H9 (cell line): ENCODE results near the gene GRAMD1B. TPM values are rescaled to one million over a fixed set of nuclear protein-coding genes. Genes with fewer than 3 reads are reported as not detected.

Source experiments
- DNase-seq: peaks from one replicate; pipeline ENCODE4 v3.0.0-alpha.2; 2017
- H2AFZ ChIP-seq: one replicate; pipeline ENCODE4 v1.6.1; 2013; ENCODE audit warnings: mild to moderate bottlenecking, low read length, control low read depth, moderate library complexity
- H2AK5ac ChIP-seq: 2 replicates; pipeline ENCODE4 v1.6.1; 2013; ENCODE audit warnings: low read length, control low read depth, mixed read lengths; ENCODE audit not compliant: insufficient read length
- H2BK120ac ChIP-seq: one replicate; pipeline ENCODE4 v1.6.1; 2013; ENCODE audit warnings: low read depth, mild to moderate bottlenecking, low read length, control low read depth, inconsistent platforms; ENCODE audit not compliant: poor library complexity, severe bottlenecking
- H2BK12ac ChIP-seq: 2 replicates; pipeline ENCODE4 v1.6.1; 2013; ENCODE audit warnings: low read length, control low read depth, mixed read lengths, low read depth; ENCODE audit not compliant: insufficient read length
- H2BK15ac ChIP-seq: 2 replicates; pipeline ENCODE4 v1.6.1; 2013; ENCODE audit warnings: low read depth, low read length, control low read depth
- H2BK20ac ChIP-seq: one replicate; pipeline ENCODE4 v1.6.1; 2013; ENCODE audit warnings: low read depth, mild to moderate bottlenecking, low read length, control low read depth, inconsistent platforms; ENCODE audit not compliant: poor library complexity, severe bottlenecking
- H2BK5ac ChIP-seq: 2 replicates; pipeline ENCODE4 v1.6.1; 2013; ENCODE audit warnings: low read length, control low read depth, mixed read lengths; ENCODE audit not compliant: insufficient read length
- H3K14ac ChIP-seq: 2 replicates; pipeline ENCODE4 v1.6.1; 2013; ENCODE audit warnings: low read length, control low read depth; ENCODE audit not compliant: insufficient read depth
- H3K18ac ChIP-seq: 2 replicates; pipeline ENCODE4 v1.6.1; 2013; ENCODE audit warnings: low read depth, mild to moderate bottlenecking, mixed read lengths, low read length, control low read depth; ENCODE audit not compliant: insufficient read length
- H3K23ac ChIP-seq: 2 replicates; pipeline ENCODE4 v1.6.1; 2013; ENCODE audit warnings: low read length, control low read depth, mixed read lengths, low read depth; ENCODE audit not compliant: insufficient read length
- H3K23me2 ChIP-seq: 2 replicates; pipeline ENCODE4 v1.6.1; 2013; ENCODE audit warnings: low read depth, mild to moderate bottlenecking, mixed read lengths, low read length, control low read depth; ENCODE audit not compliant: insufficient read length, poor library complexity, severe bottlenecking
- H3K27ac ChIP-seq: 2 replicates; pipeline ENCODE4 v1.5.1; 2013; ENCODE audit warnings: low read length, control low read depth, mixed read lengths, low read depth; ENCODE audit not compliant: insufficient read length
- H3K27me3 ChIP-seq: 2 replicates; pipeline ENCODE4 v1.6.1; 2013; ENCODE audit warnings: low read length, control low read depth, inconsistent platforms; ENCODE audit not compliant: insufficient read depth
- H3K4ac ChIP-seq: 2 replicates; pipeline ENCODE4 v1.6.1; 2013; ENCODE audit warnings: low read depth, mild to moderate bottlenecking, control low read depth, inconsistent platforms, low read length, moderate library complexity
- H3K4me1 ChIP-seq: 2 replicates; pipeline ENCODE4 v1.6.1; 2013; ENCODE audit warnings: low read length, control low read depth, inconsistent platforms; ENCODE audit not compliant: insufficient read depth
- H3K4me2 ChIP-seq: 2 replicates; pipeline ENCODE4 v1.6.1; 2013; ENCODE audit warnings: low read length, control low read depth, mixed read lengths; ENCODE audit not compliant: insufficient read length, insufficient read depth
- H3K56ac ChIP-seq: 2 replicates; pipeline ENCODE4 v1.6.1; 2013; ENCODE audit warnings: low read depth, mild to moderate bottlenecking, mixed read lengths, low read length, control low read depth; ENCODE audit not compliant: insufficient read length
- H3K79me1 ChIP-seq: 2 replicates; pipeline ENCODE4 v1.6.1; 2013; ENCODE audit warnings: low read depth, mild to moderate bottlenecking, moderate library complexity, low read length, control low read depth, inconsistent platforms; ENCODE audit not compliant: insufficient read depth, poor library complexity, severe bottlenecking
- H3K79me2 ChIP-seq: 2 replicates; pipeline ENCODE4 v1.6.1; 2013; ENCODE audit warnings: low read length, control low read depth, inconsistent platforms; ENCODE audit not compliant: insufficient read depth
- H3K9ac ChIP-seq: 2 replicates; pipeline ENCODE4 v1.6.1; 2013; ENCODE audit warnings: low read length, control low read depth, mixed read lengths; ENCODE audit not compliant: insufficient read length; ENCODE audit errors: extremely low read depth
- H3K9me3 ChIP-seq: one replicate; pipeline ENCODE4 v1.6.1; 2013; ENCODE audit warnings: low read depth, low read length, inconsistent platforms; ENCODE audit not compliant: control insufficient read depth
- H3T11ph ChIP-seq: one replicate; pipeline ENCODE4 v1.6.1; 2013; ENCODE audit warnings: mild to moderate bottlenecking, low read length, control low read depth, inconsistent platforms
- H4K20me1 ChIP-seq: one replicate; pipeline ENCODE4 v1.6.1; 2013; ENCODE audit not compliant: control insufficient read depth, insufficient read length, insufficient read depth
- H4K5ac ChIP-seq: 2 replicates; pipeline ENCODE4 v1.6.1; 2013; ENCODE audit warnings: low read depth, mild to moderate bottlenecking, mixed read lengths, low read length, control low read depth; ENCODE audit not compliant: insufficient read length
- H4K8ac ChIP-seq: replicated peaks from 2 replicates; pipeline ENCODE4 v1.6.1; 2013; ENCODE audit warnings: low read length, control low read depth, mixed read lengths, low read depth; ENCODE audit not compliant: insufficient read length
- H4K91ac ChIP-seq: 2 replicates; pipeline ENCODE4 v1.6.1; 2013; ENCODE audit warnings: low read depth, mild to moderate bottlenecking, moderate library complexity, mixed read lengths, low read length, control low read depth; ENCODE audit not compliant: insufficient read length
- H3K27ac Mint-ChIP-seq, 3 experiments: 2 replicates in 2 of 3; 3 replicates in 1 of 3; pipeline ENCODE4 v1.8.0; 2020 to 2021; ENCODE audit warnings: mixed read lengths in 3 of 3, mild to moderate bottlenecking in 1 of 3, moderate library complexity in 1 of 3
- H3K27me3 Mint-ChIP-seq: 2 replicates; pipeline ENCODE4 v1.8.0; 2021; ENCODE audit warnings: low read depth, mild to moderate bottlenecking, moderate library complexity, mixed read lengths
- H3K36me3 Mint-ChIP-seq, 3 experiments: 2 replicates in 2 of 3; 3 replicates in 1 of 3; pipeline ENCODE4 v1.8.0; 2020 to 2021; ENCODE audit warnings: low read depth in 3 of 3, mixed read lengths in 3 of 3; ENCODE audit not compliant: insufficient read depth in 1 of 3
- H3K4me1 Mint-ChIP-seq, 2 experiments: 2 replicates each; pipeline ENCODE4 v1.8.0; 2020; ENCODE audit warnings: mixed read lengths in 2 of 2
- H3K4me3 Mint-ChIP-seq, 2 experiments: 2 replicates in 1 of 2; 3 replicates in 1 of 2; pipeline ENCODE4 v1.8.0; 2020 to 2021; ENCODE audit warnings: mild to moderate bottlenecking in 2 of 2, mixed read lengths in 2 of 2, moderate library complexity in 1 of 2
- H3K9me3 Mint-ChIP-seq, 2 experiments: 2 replicates in 1 of 2; 3 replicates in 1 of 2; pipeline ENCODE4 v1.8.0; 2020; ENCODE audit warnings: mild to moderate bottlenecking in 2 of 2, mixed read lengths in 2 of 2, moderate library complexity in 1 of 2
- CTCF ChIP-seq: fragments of 200-600 bp; sonication (generic); conservative IDR thresholded peaks from 3 replicates; pipeline ENCODE4 v1.8.0; 2021; ENCODE audit warnings: antibody characterized with exemption, mild to moderate bottlenecking
- WGBS: extraction: QIAGEN DNeasy Blood & Tissue Kit; methylation state at CpG from one replicate; pipeline ENCODE4 v1.1.7; 2013; ENCODE audit warnings: missing lambda C conversion rate, low lambda C conversion rate, mixed read lengths; ENCODE audit not compliant: insufficient read length; ENCODE audit errors: extremely low coverage; 5-methylcytosine and 5-hydroxymethylcytosine counted together
- total RNA-seq: library from RNA; stranded (reverse); gene quantifications from 2 replicates; pipeline ENCODE4 v1.2.1, GENCODE V29; 2021

The GRAMD1B gene
- total RNA-seq, 1 experiment from 2014 or later, result 25.9 TPM

- no peak overlapping the region for H2BK120ac ChIP-seq
Observed at GRCh38 chr11:123601136-123601535, 171.1 kb downstream of the GRAMD1B start.

More at GRCh38 chr11:123601136-123601535, 171.1 kb downstream of the GRAMD1B start:
- Histone ChIP-seq H3K23me2 (no peaks in the 10 kb centered on the region), H3K4me1 (no peaks in the 10 kb centered on the region), H4K5ac (no peak overlapping the region), H2BK12ac (no peak overlapping the region), H3K27ac (no peak overlapping the region), H2BK5ac (no peak overlapping the region), H3K4ac (no peak overlapping the region), H3K79me2 (no peaks in the 10 kb centered on the region), H3K56ac (no peak overlapping the region), H3K9me3 (no peaks in the 10 kb centered on the region), H3T11ph (no peak overlapping the region), H3K79me1 (no peaks in the 10 kb centered on the region), H3K23ac (no peak overlapping the region), H3K18ac (no peak overlapping the region), H2BK15ac (no peak overlapping the region), H4K8ac (no peak overlapping the region), H2AK5ac (no peak overlapping the region), H4K20me1 (no peaks in the 10 kb centered on the region), H2AFZ (no peak overlapping the region), H4K91ac (no peak overlapping the region), H3K14ac (no peak overlapping the region), H2BK20ac (no peak overlapping the region), H3K9ac (no peak overlapping the region), H3K4me2 (no peak overlapping the region), H3K27me3 (no peaks in the 10 kb centered on the region)
- no peak for TF ChIP-seq CTCF
- H3K4me1 Mint-ChIP-seq, result peaks cover 0 to 12% of the 10 kb centered on the region in 2 experiments; a peak in 2 of 4 replicates
- H3K27ac Mint-ChIP-seq, result peak overlapping the region in 2 of 3 experiments; percentile 34 to 59; a peak in 2 of 7 replicates
- no peaks in the 10 kb centered on the region for H3K9me3 Mint-ChIP-seq
- no CpG with 5 or more reads among the region's 4 CpGs for WGBS
- no peaks in the 10 kb centered on the region for H3K27me3 Mint-ChIP-seq
- no peak for DNase-seq
- H3K36me3 Mint-ChIP-seq, result peaks cover 7 to 69% (median 69%) of the 10 kb centered on the region in 3 experiments; a peak in 6 of 7 replicates
- H3K4me3 Mint-ChIP-seq, result no peak overlapping the region
